GM03348 (cell line): ENCODE results near the gene CSTF2T.
A peak's percentile ranks its signal among the peaks of the same experiment; 100 is the strongest.

Experiments used
- DNase-seq: peaks from one replicate; pipeline ENCODE4 v3.0.0; 2012; ENCODE audit warnings: low spot score

CSTF2T gene

GRCh38 chr10:51699475-51700227 lies at the start of gene CSTF2T:
TSS of gene CSTF2T (minus strand) at chr10:51699595. CDS start at chr10:51699549, 46 bp downstream.
- peak; percentile 85 for DNase-seq

- no peak for DNase-seq
Measured at GRCh38 chr10:51748959-51749358, 49.6 kb upstream of the CSTF2T start.

GRCh38 chr10:51747216-51747615 lies 47.8 kb upstream of the CSTF2T start:
- no peak for DNase-seq

- no peak for DNase-seq
Measured at GRCh38 chr10:51745397-51745796, 46.0 kb upstream of the CSTF2T start.

GRCh38 chr10:51744235-51745000 lies 45.0 kb upstream of the CSTF2T start:
- no peak for DNase-seq

GRCh38 chr10:51743146-51743545 lies 43.8 kb upstream of the CSTF2T start:
- DNase-seq, result peak; percentile 46

- DNase-seq, result peak; percentile 35
Measured at GRCh38 chr10:51733057-51733456, 33.7 kb upstream of the CSTF2T start.

GRCh38 chr10:51729822-51730555 lies 30.6 kb upstream of the CSTF2T start:
- DNase-seq, result no peak

- DNase-seq, result no peak
Measured at GRCh38 chr10:51724038-51724437, 24.6 kb upstream of the CSTF2T start.

GRCh38 chr10:51718804-51719291 lies 19.5 kb upstream of the CSTF2T start:
- peak; percentile 40 for DNase-seq

GRCh38 chr10:51716981-51717380 lies 17.6 kb upstream of the CSTF2T start:
- peak; percentile 33 for DNase-seq

GRCh38 chr10:51711519-51711891 lies 12.1 kb upstream of the CSTF2T start:
- DNase-seq, result no peak

GRCh38 chr10:51709324-51709972 lies 10.1 kb upstream of the CSTF2T start:
- DNase-seq, result no peak

GRCh38 chr10:51708609-51709008 lies 9.2 kb upstream of the CSTF2T start:
- DNase-seq, result no peak

- DNase-seq, result no peak
Measured at GRCh38 chr10:51707821-51708424, 8.5 kb upstream of the CSTF2T start.

GRCh38 chr10:51707392-51707791 lies 8.0 kb upstream of the CSTF2T start:
- no peak for DNase-seq

GRCh38 chr10:51706225-51706624 lies 6.8 kb upstream of the CSTF2T start:
- peak; percentile 73 for DNase-seq

GRCh38 chr10:51705774-51706173 lies 6.4 kb upstream of the CSTF2T start:
- no peak for DNase-seq

GRCh38 chr10:51700228-51700817 lies 928 bp upstream of the CSTF2T start:
- no peak for DNase-seq

GRCh38 chr10:51699145-51699474 lies 285 bp downstream of the CSTF2T start:
- peak; percentile 29 for DNase-seq

GRCh38 chr10:51698473-51699063 lies 827 bp downstream of the CSTF2T start:
- DNase-seq, result no peak
